Measurements from ENCODE around the gene DYRK1B.

DYRK1B gene

DNA sequence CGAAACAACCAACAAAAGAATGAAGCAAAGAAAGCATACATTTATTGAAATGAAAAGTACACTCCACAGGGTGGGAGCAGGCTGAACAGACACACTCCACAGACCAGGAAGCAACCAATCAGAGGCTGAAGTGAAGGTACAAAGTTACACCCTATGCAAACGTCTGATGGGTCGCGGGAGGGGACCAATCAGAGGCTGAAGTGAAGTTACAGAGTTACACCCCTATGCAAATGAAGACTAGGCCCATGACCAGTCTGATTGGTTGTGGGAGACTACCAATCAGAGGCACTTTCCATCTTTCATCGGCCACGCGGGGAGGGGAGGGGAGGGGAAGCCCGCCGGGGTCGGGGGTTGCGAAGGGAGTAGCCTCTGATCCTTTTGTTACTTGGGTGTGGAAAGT, 24.6 kb upstream of the DYRK1B start:
- no peak for DNase-seq (ENCODE audit: low spot score)

- no peak for DNase-seq (ENCODE audit: low spot score)
These were observed 18.9 kb upstream of the DYRK1B start for GRCh38 chr19:39852882-39853281.

GRCh38 chr19:39850892-39851291, 16.9 kb upstream of the DYRK1B start:
- DNase-seq (ENCODE audit: low spot score) = no peak

GRCh38 chr19:39848392-39848791, 14.4 kb upstream of the DYRK1B start:
- DNase-seq (ENCODE audit: low spot score) = no peak

DNA sequence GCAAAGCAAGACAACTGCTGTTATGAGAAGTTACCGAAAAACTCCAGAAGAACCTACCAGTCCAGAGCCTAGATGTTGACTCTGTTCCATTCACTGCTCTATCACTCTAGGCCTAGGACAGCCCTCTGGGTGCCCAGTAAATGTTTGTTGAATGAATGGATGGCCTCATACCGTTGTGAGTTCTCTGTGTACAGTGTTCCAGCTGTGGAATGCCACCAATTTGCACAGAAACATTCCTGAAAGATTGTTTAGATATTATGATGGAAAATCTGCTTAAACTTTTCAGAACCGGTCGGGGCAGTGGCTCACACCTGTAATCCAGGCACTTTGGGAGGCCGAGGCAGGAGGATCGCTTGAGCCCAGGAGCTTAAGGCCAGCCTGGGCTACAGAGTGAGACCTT, 13.6 kb upstream of the DYRK1B start:
- DNase-seq (ENCODE audit: low spot score) = no peak

DNA sequence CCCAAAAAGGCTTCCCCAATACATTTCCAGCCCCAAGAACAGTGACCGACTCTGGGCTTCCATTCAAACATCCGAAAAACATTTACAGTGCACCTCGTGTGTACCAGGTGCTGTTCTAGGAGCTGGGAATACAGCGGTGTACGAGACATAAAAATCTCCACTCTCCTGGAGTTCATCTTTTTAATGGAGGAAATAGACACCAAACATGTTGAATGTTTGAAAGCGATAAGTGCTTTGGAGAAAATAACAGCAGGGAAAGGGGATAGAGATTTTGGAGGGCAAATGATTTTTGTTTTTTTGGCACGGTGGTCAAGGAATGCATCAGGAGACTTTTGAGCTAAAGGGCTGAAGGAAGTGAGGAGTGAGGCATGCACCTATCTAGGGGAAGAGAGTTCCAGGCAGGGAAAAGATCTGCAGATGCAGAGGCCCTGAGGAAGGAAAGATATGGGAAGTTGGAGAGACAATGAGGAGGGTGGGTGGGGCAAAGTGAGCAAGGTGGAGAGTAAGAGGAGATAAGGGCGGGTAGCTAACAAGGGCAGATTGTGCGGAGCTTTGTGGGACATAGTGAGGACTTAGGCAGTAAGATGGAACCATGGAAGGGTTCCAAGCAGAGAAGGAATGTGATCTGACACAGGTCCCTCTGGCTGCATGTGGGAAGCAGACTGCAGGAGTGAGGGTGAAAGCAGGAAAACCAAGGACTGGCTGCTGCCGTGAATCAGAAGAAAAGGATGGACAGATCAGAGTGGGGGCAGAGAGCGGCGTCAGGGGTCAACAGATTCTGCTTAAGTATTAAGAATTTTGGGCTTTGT, 12.9 kb upstream of the DYRK1B start:
- DNase-seq (ENCODE audit: low spot score) = no peak

DNA sequence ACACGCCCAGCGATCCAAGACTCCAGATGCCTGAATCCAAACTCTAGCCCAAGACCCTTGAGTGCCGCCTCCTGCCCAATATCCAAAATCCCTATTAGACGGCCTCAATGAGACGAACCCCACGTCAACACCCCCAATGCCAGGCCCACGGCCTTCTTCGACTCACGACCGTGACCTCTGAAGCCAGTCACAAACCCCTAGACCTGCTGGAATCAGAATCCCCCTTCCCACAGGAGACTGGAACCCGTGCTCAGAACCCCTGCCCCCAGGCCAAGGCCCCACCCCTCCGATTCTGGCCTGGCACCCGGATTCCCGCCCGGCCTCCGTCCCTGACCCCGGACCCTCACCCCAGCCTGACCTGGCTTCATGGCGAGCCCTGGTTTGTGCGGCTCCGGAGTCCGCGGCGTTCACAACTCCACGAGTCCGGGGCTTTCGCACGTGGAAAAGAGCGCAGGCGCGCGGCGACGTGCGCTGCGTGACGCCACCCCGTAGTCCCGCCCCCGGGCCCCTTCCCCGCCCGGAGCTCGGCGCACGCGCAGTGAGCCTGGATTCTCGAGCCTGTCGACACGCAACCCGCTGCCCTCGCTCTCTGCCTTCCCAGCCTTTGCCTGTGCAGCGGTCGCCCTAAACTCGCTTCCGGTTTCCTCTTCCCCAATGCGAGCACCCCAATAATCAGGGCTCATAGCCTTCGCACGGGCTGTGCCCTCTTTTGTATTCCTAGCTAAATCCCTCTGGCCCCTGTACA, 12.1 kb upstream of the DYRK1B start, which contains the start of gene FBL:
Gene FBL (minus strand): TSS at position 447 of the 745 bp plus-strand sequence. CDS start 79 bp downstream, at position 368.
- peak; percentile 100 for DNase-seq (ENCODE audit: low spot score)

GRCh38 chr19:39845584-39845932, 11.6 kb upstream of the DYRK1B start:
- DNase-seq (ENCODE audit: low spot score) = peak; percentile 71

- no peak for DNase-seq (ENCODE audit: low spot score)
These were observed 11.2 kb upstream of the DYRK1B start for GRCh38 chr19:39845172-39845571.

GRCh38 chr19:39843919-39844793, 10.2 kb upstream of the DYRK1B start:
- DNase-seq (ENCODE audit: low spot score) = peak; percentile 76

DNA sequence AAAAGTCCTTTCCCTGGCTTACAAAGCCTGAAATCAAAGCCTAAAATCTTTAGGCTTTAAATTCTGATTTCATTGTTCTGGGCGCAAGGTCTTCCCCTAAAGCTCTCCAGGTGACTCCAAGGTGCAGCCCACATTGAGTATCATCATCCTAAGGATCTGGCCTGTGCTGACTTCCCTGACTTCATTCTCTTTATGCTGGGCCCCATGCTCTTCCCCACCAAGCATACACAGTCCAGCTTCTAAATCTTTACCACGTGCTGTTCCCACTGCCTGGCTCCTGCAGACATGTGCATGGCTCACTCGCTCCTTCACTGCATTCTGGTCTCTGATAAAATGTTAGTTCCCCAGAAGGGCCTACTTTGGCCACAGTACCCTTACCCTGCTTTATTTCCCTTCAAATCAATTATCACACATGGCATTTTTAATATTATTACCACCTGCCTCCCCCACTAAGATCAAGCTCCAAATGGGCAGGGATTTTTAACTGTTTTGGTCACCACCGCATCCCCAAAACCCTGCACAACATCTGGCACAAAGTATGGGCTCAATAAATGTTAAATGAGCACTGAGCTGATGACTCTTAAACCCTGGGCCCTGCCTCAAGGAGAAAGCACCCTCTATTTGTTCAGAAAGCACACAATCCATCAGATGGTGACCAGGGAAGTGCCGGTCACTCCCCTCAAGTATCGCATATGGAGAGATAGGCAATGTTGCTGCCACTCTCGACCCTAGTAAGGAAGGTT, 8.9 kb upstream of the DYRK1B start:
- DNase-seq (ENCODE audit: low spot score) = no peak

DNA sequence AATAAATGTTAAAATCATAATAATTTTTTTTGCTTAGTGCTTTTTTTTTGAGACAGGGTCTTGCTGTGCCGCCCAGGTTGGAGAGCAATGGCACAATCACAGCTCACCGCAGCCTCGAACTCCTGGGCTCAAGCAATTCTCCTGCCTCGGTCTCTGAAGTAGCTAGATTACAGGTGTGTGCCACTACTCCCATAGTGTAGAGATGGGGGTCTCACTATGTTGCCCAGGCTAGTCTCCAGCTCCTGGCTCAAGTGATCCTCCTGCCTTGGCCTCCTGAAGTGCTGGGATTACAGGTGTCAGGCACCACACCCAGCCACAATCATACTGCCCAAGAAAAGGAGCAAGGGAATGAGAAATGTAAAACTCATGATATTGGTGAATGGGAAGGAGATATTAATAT, 7.1 kb upstream of the DYRK1B start:
- DNase-seq (ENCODE audit: low spot score) = no peak

DNA sequence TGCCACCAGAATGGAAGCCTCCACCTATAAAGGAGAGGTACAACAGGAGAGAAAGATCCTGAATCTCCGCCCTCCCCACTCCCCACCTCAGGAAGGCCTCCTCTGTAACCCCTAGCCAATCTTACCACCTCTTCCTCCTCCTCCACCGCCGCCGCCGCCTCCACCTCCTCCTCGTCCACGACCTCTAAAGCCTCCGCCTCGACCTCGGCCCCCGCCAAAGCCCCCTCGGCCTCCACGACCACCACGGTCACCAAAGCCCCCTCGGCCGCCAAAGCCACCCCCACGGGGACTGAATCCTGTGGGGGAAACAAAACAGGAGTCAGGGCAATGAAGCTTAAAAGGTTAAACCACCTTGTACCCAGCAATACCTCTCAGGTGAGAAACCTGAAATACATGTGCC, 6.5 kb upstream of the DYRK1B start:
- DNase-seq (ENCODE audit: low spot score) = no peak

DNA sequence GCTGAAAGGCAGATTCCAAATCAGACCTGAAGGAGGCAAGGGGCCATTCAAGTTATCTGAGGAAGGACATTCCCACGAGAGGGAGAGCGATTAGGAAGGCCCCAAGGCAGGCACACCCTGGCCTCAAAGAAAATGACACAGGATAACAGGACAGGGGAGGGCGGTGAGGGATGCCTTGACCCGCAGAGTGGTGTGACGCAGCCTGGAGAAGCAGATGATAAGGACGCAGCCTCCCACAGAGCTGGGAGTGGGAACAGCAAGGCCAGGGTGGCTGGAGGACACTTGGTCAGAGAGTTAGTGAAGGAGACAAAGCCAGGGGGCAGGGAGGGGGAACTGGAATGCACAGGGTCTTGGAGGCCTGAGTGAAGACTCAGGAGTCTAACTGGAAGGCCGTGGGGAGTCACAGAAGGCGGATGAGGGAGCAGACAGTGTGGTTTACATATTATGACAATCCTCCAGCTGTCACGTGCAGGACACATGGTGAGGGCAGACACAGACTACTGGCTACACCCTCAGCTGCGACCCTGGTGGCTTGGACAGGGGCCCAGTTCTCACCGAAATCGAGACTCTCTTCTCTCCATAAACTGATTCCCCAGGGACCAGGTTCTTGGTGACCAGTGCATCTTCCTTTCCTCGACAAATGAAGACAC, 5.8 kb upstream of the DYRK1B start:
- no peak for DNase-seq (ENCODE audit: low spot score)

GRCh38 chr19:39838569-39838968, 4.6 kb upstream of the DYRK1B start:
- DNase-seq (ENCODE audit: low spot score) = no peak

DNA sequence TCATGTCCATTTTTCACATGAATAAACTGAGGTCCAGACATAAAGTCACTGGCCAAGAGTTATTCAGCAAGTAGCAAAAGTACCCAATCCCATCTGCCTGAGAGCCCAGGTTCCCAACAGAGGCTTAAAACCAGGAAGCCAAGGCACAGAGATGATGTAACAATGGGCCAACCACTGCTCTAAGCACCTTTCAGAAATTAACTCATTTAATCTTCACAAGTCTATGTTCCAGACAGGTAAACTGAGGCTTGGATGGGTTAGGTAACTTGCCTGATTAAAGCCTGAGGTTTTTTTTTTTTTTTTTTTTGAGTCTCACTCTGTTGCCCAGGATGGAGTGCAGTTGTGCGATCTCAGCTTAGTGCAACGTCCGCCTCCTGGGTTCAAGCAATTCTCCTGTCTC, 4.0 kb upstream of the DYRK1B start:
- DNase-seq (ENCODE audit: low spot score) = no peak

DNA sequence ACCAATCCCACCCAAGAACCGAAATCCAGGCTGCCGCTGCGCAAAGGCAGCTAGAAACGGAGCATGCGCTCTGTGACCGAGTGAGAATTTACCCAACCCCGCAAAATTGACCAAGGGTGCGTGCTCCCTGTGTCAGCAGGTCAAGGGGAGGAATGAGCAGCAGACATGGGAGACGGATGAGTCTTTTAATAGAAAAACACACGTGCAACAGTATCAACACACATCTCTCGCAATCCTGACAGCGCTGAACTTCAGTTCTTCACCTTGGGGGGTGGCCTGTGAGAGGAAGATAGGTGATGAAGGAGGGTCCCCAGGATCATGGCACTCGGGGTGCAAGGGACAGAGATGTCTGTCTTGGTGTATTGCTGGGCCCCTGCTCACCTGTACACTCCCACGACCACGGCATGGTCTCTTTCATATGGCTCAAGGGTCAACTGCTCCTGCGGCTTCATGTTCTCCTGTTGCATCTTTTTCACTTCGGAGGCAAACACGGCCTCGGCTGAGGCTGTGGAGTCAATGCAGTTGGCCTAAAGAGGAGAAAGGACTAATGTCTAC, 402 bp upstream of the DYRK1B start:
- DNase-seq (ENCODE audit: low spot score) = no peak

- DNase-seq (ENCODE audit: low spot score) = no peak
These were observed 850 bp downstream of the DYRK1B start for GRCh38 chr19:39833160-39833463.

GRCh38 chr19:39832341-39833083, 1.4 kb downstream of the DYRK1B start:
- no peak for DNase-seq (ENCODE audit: low spot score)

DNA sequence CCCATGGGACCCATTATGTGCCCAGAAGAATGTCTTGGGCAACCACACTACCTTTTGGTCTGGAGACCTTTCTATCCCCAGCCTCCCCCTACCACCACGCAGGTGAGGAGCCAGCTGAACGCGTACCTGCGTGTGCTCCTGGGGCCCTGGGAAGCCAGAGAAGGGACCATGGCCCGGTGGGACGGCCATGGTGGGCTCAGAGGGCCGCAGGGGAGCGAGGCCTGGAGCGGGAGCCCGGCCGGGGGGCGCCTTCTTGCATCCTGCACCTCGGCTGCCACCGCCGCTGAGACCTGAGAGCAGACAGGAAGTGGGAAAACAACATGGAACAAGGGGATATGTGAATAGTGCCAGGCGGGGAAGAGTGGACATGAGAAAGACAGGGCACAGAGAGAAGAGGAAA, 2.3 kb downstream of the DYRK1B start:
- DNase-seq (ENCODE audit: low spot score) = no peak
